ENCODE data around the gene PRDM12. TPM values are rescaled to one million over a fixed set of nuclear protein-coding genes. Genes with fewer than 3 reads are reported as not detected.

PRDM12 gene
- total and polyA plus RNA-seq, 2 of the 8 experiments (the other 6 are each of a cell fraction or from before 2014, with no cell fraction given): 0.14 to 0.22 TPM

GRCh38 chr9:130626249-130626996 lies 38.0 kb upstream of the PRDM12 start:
- Histone ChIP-seq H3K18ac (ENCODE audit: extremely low read depth, low read length) (no peak overlapping the region), H2BK15ac (ENCODE audit: low read length) (no peak overlapping the region), H3K23me2 (ENCODE audit: low read depth, low read length) (no peaks in the 10 kb centered on the region), H2BK5ac (ENCODE audit: low read depth, low read length) (no peak overlapping the region), H4K5ac (ENCODE audit: insufficient read length, low read depth, low read length) (no peak overlapping the region), H3K4me3 (ENCODE audit: extremely low read depth in 1 of 4, insufficient read depth in 2 of 4, low read depth in 3 of 4, low read length in 4 of 4) (no peak overlapping the region), H3K79me1 (ENCODE audit: low read depth, low read length) (peaks cover 5% of the 10 kb centered on the region), H3K23ac (ENCODE audit: insufficient read length) (no peak overlapping the region), H3K4me1 (replicated peaks in 1 of 4; ENCODE audit: control insufficient read depth in 3 of 4, insufficient read depth in 4 of 4, low read length in 3 of 4) (peaks cover 12 to 27% (median 18%) of the 10 kb centered on the region in 4 experiments), H2AFZ (ENCODE audit: low read length) (no peak overlapping the region), H3K36me3 (ENCODE audit: control insufficient read depth in 2 of 4, insufficient read depth in 4 of 4, low read length in 3 of 4) (peaks cover 14 to 62% (median 44%) of the 10 kb centered on the region in 4 experiments), H3K9ac (replicated peaks in 1 of 4; ENCODE audit: extremely low read depth in 1 of 4, low read depth in 3 of 4, low read length in 3 of 4) (no peak overlapping the region; a peak in 1 of 7 replicates), H3K9me3 (ENCODE audit: insufficient read depth in 2 of 2, low read depth in 1 of 2, low read length in 1 of 2) (no peaks in the 10 kb centered on the region), H3K56ac (replicated peaks; ENCODE audit: insufficient read length, low read depth, low read length) (no peak overlapping the region), H2BK120ac (replicated peaks; ENCODE audit: low read depth, low read length) (no peak overlapping the region), H3K4ac (replicated peaks; ENCODE audit: insufficient read length, low read depth, low read length) (no peak overlapping the region), H2BK12ac (ENCODE audit: low read depth, low read length) (no peak overlapping the region), H3K79me2 (ENCODE audit: control insufficient read depth in 1 of 2, insufficient read depth in 2 of 2, low read length in 2 of 2) (no peaks in the 10 kb centered on the region), H4K91ac (replicated peaks; ENCODE audit: insufficient read length, low read length) (peak overlapping the region; percentile 29), H4K8ac (ENCODE audit: extremely low read depth, insufficient read depth, low read length) (no peak overlapping the region), H3K4me2 (ENCODE audit: insufficient read depth in 1 of 2, low read depth in 2 of 2, low read length in 2 of 2) (no peak overlapping the region), H2AK5ac (ENCODE audit: low read depth, low read length) (no peak overlapping the region), H3K27me3 (replicated peaks in 1 of 4; ENCODE audit: control insufficient read depth in 3 of 4, extremely low read depth in 1 of 4, insufficient read depth in 3 of 4, low read length in 3 of 4) (no peaks in the 10 kb centered on the region), H4K20me1 (replicated peaks in 1 of 2; ENCODE audit: control insufficient read depth in 1 of 2, insufficient read depth in 2 of 2, low read length in 2 of 2) (peaks cover 0 to 7% of the 10 kb centered on the region in 2 experiments), H3K27ac (ENCODE audit: low read depth, low read length) (no peak overlapping the region; the same call in 1 of the 2 replicates), H2BK20ac (ENCODE audit: low read length) (no peak overlapping the region), H3K14ac (ENCODE audit: insufficient read length) (no peak overlapping the region)
- ChIA-PET CTCF (ENCODE audit: partially characterized antibody) (interaction anchor here (0.6 to 6.7 kb wide), 12 partner anchors 9 to 166 kb away, joined by 3 to 30 read pairs (median 4); no protein-coding TSS in a partner anchor), POLR2A (ENCODE audit: partially characterized antibody) (interaction anchor here (1.3 to 1.5 kb wide), 3 partner anchors 10 to 59 kb away, joined by 3 to 5 read pairs (median 4); no protein-coding TSS in a partner anchor)
- DNase-seq (ENCODE audit: low read depth in 1 of 2, low spot score in 2 of 2) (no peak), FAIRE-seq (no peak)
- TF ChIP-seq RAD21 (IDR thresholded peaks at IDR 0.05 in 1 of 2, conservative IDR thresholded peaks at IDR 0.05 in 1 of 2; ENCODE audit: low read depth in 2 of 2, low read length in 2 of 2): peak; percentile 45 to 51
- TF ChIP-seq BRCA1 (IDR thresholded peaks at IDR 0.05; ENCODE audit: low read depth, low read length): no peak
- peak in 2 of 3 experiments; percentile 17 to 43; a peak in 2 of 4 replicates for TF ChIP-seq CTCF (IDR thresholded peaks at IDR 0.05; ENCODE audit: control extremely low read depth in 1 of 3, insufficient read depth in 1 of 3, low read depth in 1 of 3, low read length in 3 of 3)
- TF ChIP-seq SP4 (IDR thresholded peaks at IDR 0.05; ENCODE audit: low read length): no peak
- peak; percentile 59 for TF ChIP-seq CEBPB (IDR thresholded peaks at IDR 0.05; ENCODE audit: low read depth, low read length)
- no peak for TF ChIP-seq PHF8 (conservative IDR thresholded peaks at IDR 0.05; ENCODE audit: low read depth, low read length)
- 87% methylated on average over 21 of the region's 21 CpGs; no CpG with 5 or more reads in 1 of the 2 experiments for WGBS, 2 experiments (ENCODE audit: extremely low coverage in 1 of 2, insufficient coverage in 1 of 2, insufficient read length in 1 of 2, insufficient replicate concordance in 2 of 2, low coverage in 1 of 2, low lambda C conversion rate in 2 of 2, missing lambda C conversion rate in 1 of 2)
